ENCODE results near the gene DYNC2I2. TPM values are rescaled to one million over a fixed set of nuclear protein-coding genes. Genes with fewer than 3 reads are reported as not detected.

DYNC2I2 gene
- total RNA-seq, 1 donor from 2014 or later, result 45.9 TPM

- Histone ChIP-seq H3K9ac (no peak overlapping the region), H3K27me3 (no peaks in the 10 kb centered on the region), H3K9me3 (ENCODE audit: low read depth) (no peaks in the 10 kb centered on the region), H4K20me1 (ENCODE audit: low read depth) (no peaks in the 10 kb centered on the region), H3K79me2 (ENCODE audit: low read depth) (no peaks in the 10 kb centered on the region), H3K4me1 (no peaks in the 10 kb centered on the region), H2AFZ (replicated peaks) (no peak overlapping the region), H3F3A (ENCODE audit: low read depth) (no peaks in the 10 kb centered on the region), H3K4me3 (no peak overlapping the region), H3K4me2 (no peak overlapping the region), H3K36me3 (no peaks in the 10 kb centered on the region), H3K27ac (no peak overlapping the region)
- Mint-ChIP-seq H3K27me3 (ENCODE audit: insufficient read depth, low read depth) (peaks cover 2% of the 10 kb centered on the region), H3K27ac (no peak overlapping the region), H3K36me3 (peaks cover 32% of the 10 kb centered on the region), H3K4me1 (no peaks in the 10 kb centered on the region), H3K4me3 (no peak overlapping the region), H3K9me3 (no peaks in the 10 kb centered on the region)
- no peak for DNase-seq (ENCODE audit: low spot score)
- TF ChIP-seq EZH2 (IDR thresholded peaks at IDR 0.05), result no peak
- no peak for TF ChIP-seq CTCF (IDR thresholded peaks at IDR 0.05)
These were observed 61.2 kb downstream of the DYNC2I2 start for GRCh38 chr9:128595471-128595870.

- Mint-ChIP-seq H3K27ac (no peak overlapping the region), H3K4me3 (no peak overlapping the region), H3K9me3 (no peaks in the 10 kb centered on the region), H3K36me3 (peaks cover 30% of the 10 kb centered on the region), H3K4me1 (no peaks in the 10 kb centered on the region), H3K27me3 (ENCODE audit: insufficient read depth, low read depth) (peaks cover 2% of the 10 kb centered on the region)
- H3K4me2 ChIP-seq, result no peak overlapping the region
- no peaks in the 10 kb centered on the region for H4K20me1 ChIP-seq (ENCODE audit: low read depth)
- no peaks in the 10 kb centered on the region for H3K79me2 ChIP-seq (ENCODE audit: low read depth)
- no peaks in the 10 kb centered on the region for H3K9me3 ChIP-seq (ENCODE audit: low read depth)
- no peak for DNase-seq (ENCODE audit: low spot score)
- no peaks in the 10 kb centered on the region for H3K4me1 ChIP-seq
- H3F3A ChIP-seq (ENCODE audit: low read depth), result no peaks in the 10 kb centered on the region
- no peak overlapping the region for H3K9ac ChIP-seq
- H3K36me3 ChIP-seq, result peaks cover 3% of the 10 kb centered on the region
- H2AFZ ChIP-seq (replicated peaks), result no peak overlapping the region
- H3K4me3 ChIP-seq, result no peak overlapping the region
- no peak overlapping the region for H3K27ac ChIP-seq
- no peaks in the 10 kb centered on the region for H3K27me3 ChIP-seq
- TF ChIP-seq EZH2 (IDR thresholded peaks at IDR 0.05) (no peak), CTCF (IDR thresholded peaks at IDR 0.05) (no peak), EZH2phosphoT487 (IDR thresholded peaks at IDR 0.05) (no peak)
These were observed 62.8 kb downstream of the DYNC2I2 start for GRCh38 chr9:128593856-128594255.

- H4K20me1 ChIP-seq (ENCODE audit: low read depth), result no peaks in the 10 kb centered on the region
- H3K79me2 ChIP-seq (ENCODE audit: low read depth), result no peaks in the 10 kb centered on the region
- H3K4me1 Mint-ChIP-seq, result no peaks in the 10 kb centered on the region
- no peaks in the 10 kb centered on the region for H3F3A ChIP-seq (ENCODE audit: low read depth)
- no peaks in the 10 kb centered on the region for H3K9me3 ChIP-seq (ENCODE audit: low read depth)
- TF ChIP-seq EZH2 (IDR thresholded peaks at IDR 0.05) (no peak), CTCF (IDR thresholded peaks at IDR 0.05) (no peak), EZH2phosphoT487 (IDR thresholded peaks at IDR 0.05) (no peak)
- peaks cover 2% of the 10 kb centered on the region for H3K27me3 Mint-ChIP-seq (ENCODE audit: insufficient read depth, low read depth)
- no peak overlapping the region for H3K9ac ChIP-seq
- H3K4me2 ChIP-seq, result no peak overlapping the region
- H2AFZ ChIP-seq (replicated peaks), result no peak overlapping the region
- H3K27me3 ChIP-seq, result no peaks in the 10 kb centered on the region
- H3K36me3 ChIP-seq, result peaks cover 3% of the 10 kb centered on the region
- peaks cover 31% of the 10 kb centered on the region for H3K36me3 Mint-ChIP-seq
- no peaks in the 10 kb centered on the region for H3K4me1 ChIP-seq
- DNase-seq (ENCODE audit: low spot score), result no peak
- no peak overlapping the region for H3K27ac ChIP-seq
- H3K4me3 Mint-ChIP-seq, result no peak overlapping the region
- no peaks in the 10 kb centered on the region for H3K9me3 Mint-ChIP-seq
- no peak overlapping the region for H3K27ac Mint-ChIP-seq
- no peak overlapping the region for H3K4me3 ChIP-seq
These were observed 63.6 kb downstream of the DYNC2I2 start for GRCh38 chr9:128593039-128593438.

All from neural progenitor cell (in vitro differentiated cells).